HG03103 (cell line): Measurements from ENCODE around the gene ZGPAT.
"Not testable (repeated sequence)": the region's sequence is repeated elsewhere in the genome, so short reads cannot be mapped to it uniquely, and the experiment has no call there.

Experiments
- ATAC-seq: cut with Tn5 transposase; IDR thresholded peaks from one replicate; pipeline ENCODE4 v1.9.1; 2021; ENCODE audit warnings: low read depth; ENCODE audit not compliant: unreplicated experiment

ZGPAT gene

DNA sequence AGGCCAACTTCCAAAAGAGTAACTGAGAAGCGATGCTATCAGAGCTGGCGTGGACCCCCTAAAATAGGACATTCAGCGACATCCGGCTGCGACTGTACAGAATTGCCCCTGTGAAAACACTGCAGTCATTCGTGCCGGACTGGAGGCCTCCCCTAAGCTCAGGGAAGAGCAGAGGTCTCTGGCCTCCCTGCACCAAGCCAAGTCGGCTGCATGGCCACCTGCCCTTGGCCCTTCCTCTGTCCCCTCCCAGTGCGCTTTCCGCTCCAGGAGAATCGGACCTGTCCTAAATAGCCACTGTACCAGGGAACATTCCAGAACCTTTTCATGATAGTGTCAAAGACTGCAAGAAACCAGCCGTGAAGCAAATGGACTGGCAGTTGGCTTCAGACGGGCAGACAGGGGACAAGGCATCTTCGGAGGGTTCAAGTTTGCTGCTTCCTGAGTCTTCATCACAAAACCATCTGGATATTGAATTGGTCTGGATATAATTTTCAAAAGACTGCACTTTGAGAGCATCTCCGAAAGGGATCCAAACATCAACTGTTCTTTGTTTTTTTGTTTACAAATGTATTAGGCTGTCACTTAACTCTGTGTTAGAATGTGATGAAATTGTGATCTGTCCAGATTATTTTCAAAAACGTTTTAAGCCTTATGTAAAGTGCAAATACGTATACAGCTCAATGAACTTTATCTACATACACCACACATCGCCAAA, 48.3 kb downstream of the ZGPAT start:
- ATAC-seq: no peak

DNA sequence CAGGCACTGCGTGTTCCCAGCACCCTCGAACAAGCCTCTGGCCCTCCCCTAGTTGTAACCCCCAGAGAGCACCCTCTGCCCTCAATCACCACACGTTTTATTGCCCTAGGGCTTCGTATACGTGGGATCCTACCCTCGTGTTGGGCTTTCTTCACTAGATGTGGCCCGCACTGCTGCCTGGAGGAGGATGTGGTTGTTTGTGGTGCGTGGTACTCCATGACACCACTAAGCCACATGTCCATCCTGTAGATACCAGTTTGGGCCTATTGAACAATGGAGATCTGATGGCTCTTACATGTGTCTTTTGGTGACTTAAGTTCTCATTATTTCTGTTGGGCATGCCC, 48.8 kb downstream of the ZGPAT start:
- no peak for ATAC-seq

DNA sequence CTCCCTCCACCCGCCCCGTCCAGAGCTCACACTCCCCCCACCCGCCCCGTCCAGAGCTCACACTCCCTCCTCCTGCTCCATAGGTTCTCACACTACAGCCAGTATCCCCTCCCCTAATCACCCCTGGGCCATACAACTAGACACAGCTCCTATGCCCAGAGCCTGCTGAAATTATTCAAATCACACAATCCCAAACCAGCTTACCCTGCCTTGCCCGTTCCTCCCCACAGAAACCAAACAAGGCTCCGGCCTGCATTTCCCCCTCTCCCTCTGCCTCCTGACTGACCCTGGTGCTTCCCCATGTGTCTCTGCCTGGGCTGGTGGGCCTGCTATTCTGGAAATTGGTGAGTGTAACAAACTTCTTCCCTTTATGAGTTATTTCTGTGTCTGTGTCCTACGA, 50.3 kb downstream of the ZGPAT start:
- no peak for ATAC-seq

DNA sequence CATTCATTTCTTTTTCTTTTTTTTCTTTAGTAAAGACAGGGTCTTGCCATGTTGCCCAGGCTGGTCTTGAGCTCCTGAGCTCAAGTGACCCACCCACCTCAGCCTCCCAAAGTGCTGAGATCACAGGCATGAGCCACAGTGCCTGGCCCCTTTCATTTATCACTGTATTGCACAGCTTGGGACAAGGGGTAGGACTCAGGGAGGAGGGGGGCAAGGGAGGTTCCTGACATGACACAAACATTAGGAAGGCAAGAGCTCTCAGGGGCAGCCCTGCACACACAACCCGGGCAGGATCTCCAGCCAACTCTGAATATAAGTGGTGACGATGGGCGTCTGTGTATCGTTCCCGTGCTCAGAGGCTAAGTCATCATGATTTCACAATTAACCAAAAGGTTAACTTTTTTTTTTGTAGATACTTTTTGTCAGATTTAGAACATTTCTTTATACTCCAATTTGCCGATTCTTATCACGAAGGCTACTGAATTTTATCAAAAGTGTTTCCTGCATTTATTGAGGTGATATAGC, 51.6 kb downstream of the ZGPAT start:
- no peak for ATAC-seq

DNA sequence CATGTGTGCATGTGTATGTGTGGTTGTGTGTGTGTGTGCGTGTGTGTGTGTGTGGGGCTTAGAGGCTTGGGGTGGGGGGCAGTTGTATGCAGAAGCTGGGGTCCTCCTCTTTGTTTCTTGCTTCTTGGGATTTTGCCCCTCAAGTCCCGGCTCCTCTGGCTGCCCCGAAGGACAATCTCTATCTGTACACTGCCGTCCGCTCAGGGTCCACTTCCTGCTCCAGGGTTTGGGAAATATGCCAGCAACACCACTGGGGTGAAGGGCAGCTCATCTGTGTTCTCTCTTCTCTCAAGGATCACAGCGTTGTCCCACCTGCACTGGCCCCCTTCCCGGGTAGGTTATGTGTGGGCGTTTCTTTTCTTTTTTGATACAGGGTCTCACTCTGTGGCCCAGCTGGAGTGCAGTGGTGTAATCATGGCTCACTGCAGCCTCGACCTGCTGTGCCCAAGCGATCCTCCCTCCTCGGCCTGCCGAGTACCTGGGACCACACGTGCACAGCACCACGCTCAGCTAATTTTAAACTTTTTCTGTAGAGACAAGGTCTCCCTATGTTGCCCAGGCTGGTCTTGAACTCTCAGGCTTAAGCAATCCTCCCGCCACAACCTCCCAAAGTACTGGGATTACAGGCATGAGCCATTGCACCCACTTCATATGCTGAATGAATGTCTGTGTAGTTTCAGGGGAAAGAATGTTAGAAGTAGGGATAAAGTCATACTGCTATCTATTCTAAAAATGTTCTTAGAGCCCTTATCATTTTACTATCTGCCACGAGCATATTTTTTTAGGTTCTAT, 57.4 kb downstream of the ZGPAT start:
- ATAC-seq: no peak

DNA sequence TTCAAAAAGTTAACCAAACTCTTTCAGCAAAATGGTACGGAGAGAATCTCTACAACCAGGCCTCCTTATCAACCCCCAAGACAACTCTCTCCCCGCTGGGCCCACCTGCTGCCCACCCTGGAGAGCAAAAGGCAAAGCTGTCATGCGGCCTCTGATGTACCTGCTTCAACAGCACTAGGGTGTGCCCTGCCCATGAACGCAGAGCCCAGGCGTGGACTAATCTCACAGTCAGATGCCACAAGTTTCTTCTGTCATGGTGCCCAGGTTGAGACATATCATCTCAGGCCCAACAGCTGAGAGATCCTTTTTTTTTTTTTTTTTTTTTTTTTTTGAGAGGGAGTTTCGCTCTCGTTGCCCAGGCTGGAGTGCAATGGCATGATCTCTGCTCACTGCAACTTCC, 58.1 kb downstream of the ZGPAT start:
- no peak for ATAC-seq

DNA sequence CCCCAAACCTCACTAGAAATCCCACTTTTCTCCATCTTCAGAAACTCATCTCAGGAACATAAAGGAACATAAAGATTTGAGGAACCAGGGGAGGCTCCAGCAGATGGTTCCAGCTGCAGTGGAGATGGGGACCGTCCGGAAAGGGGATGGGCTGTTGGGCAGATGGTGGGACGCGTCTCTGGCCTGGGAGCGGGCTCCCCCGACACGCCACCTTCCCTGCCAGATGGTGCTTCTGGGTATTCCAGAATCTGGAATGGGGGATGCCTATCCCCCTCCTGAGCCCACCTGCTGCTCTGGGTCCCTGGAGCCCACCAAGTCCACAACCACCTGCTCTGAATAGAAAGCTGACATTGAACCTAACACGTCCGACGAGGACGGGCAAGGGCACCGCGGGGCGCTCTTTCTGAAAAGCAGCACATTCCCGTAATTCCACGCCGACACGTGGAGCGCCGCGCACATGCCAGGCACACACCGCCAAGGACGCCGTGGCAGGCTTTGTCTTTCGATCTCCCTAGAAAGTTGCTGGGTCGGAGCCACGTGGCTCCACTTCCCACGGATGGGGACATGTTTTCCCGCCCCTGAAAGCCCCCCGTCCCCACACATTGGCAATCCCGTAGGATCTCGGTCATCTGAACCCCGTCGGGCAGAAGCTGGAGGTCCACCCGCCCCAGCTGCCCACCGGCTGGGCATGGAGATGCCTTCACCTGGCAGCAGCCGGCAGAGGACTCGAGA, 59.0 kb downstream of the ZGPAT start:
- ATAC-seq: no peak

DNA sequence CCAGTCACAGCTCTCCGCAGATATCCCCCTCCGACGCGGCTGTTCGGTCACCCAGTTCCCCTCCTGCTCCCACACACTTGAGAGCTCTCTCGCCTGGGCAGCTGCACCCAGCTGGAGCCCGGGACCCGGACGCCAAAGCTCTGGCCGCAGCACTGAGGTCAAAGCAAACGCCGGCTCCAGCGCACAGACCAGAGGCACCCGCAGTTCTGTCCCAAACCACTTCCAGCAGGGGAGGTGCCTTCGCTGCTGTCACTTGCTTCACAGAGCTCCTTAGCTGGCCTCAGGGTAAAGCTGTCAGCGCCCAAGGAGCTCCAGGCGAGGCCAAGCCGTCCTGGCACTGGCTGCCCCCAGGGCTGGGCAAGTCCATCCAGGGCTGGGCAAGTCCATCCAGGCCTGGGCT, 59.6 kb downstream of the ZGPAT start:
- ATAC-seq: no peak

DNA sequence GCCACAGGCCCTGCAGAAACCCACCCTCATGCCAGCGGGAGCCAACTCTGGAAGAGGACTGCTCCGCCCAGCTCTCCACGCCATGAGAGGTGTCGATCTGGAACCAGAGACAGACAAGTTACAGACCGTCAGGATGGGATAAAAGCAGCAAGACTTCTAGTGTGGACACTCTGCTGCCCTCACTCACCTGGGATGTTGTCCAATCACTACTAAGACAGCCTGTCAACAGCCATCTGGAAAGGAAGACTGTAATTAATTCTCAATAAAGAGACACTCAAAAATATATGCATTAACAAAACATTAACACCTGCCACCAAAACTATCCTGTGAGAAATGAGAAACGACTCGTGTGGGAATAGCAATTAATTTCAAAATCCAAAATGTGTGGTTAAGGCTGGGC, 60.0 kb downstream of the ZGPAT start:
- ATAC-seq: no peak

DNA sequence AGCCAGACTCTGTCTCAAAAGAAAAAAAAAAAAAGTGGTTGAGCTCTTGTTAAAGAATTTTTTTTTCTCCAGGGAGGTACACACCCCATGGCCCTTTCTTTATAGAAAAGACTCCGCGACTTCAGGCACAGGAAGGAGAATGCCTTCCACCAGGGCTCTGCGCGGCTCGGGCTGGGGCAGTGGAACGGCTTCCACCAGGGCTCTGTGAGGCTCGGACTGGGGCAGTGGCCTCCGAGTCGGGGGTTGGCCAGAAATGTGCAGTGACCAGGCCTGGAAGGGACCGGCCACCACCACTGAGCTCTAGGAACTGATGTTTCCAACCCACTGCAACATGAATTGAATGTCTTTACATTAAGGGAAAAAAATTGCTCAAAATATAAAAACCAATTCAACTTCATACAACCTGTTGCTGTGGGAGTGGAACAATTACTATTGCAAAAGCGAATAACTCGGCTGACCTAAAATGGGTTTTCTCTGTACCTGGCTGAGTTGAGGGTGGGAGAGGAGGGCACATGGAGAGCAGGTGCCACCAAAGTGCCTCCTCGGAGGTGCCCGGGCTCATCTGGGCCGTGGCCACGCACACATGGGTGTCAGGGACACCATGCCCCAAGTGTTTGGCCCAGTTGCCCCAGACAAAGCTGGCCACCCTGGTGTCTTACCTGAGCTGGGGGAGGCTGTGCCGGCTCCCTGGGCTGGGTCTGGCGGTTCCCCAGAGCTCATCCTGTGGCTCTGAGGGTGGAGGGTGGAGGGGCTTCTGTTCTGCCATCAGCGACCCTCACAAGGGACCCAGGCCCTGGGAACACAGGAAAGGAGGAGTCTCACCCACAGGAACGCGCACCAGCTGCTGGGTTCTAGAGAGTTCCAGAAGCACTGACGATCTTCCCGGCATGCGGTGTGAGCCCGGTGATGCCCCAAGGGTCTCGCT, 61.0 kb downstream of the ZGPAT start:
- no peak for ATAC-seq

DNA sequence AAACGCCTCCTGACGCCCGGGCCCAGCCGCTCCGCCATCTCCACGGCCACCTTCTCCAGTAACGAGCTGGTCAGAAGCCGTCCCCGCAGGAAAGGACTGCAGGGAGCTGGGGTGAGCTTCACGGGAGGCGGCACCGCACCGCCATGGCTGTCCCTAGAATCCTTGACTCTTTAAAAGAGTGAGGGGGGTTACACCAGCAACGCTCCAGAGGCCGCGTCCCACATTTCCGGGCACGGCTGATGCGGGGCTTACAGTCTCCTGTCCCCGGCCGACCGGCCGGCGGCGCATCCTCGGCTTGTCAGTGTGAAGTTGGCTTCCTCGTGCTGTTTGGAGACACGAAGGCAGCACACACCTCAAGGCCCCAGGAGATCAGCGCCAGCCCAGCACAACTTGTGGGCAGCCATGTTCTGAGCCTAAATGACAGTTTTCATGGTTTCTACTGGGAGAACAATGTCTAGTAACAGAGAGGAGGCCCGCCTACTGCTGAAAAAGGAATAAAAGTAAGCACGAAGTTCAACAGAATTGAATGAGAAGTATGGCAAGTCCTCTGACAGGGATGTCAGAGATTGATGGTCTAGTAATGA, 62.1 kb downstream of the ZGPAT start:
- ATAC-seq: no peak

DNA sequence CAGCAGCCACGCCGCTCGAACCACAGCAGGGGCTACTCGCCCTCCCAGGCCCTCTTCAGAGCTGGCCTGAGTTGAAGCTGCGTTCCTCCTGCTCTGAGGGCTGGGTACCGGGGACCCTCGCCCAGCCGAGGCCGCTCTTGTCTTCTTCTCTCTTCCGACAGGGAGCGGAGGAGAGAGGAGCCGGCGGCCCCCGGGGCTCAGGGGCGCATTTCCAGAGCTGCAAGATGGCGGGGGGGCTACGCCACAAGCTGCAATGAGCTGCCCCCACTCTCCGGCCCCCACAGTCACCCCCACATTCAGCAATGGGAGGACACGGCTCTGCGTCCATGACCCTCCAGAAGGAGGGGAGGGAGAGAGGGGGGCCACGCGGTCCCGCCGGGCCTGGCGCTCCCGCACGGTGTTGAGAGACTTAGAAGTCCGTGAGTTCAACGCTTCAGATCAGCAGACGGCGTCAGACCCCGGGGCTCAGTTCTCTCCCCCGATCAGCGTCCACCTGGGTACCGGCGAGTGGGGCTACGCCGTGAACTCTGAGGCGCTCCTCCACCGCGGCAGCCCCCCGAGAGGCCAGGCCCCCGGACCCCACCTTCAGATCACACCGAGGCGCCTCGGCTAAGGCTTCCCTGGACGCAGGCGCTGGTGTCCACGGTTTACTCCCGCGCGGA, 63.3 kb downstream of the ZGPAT start:
- no peak for ATAC-seq

DNA sequence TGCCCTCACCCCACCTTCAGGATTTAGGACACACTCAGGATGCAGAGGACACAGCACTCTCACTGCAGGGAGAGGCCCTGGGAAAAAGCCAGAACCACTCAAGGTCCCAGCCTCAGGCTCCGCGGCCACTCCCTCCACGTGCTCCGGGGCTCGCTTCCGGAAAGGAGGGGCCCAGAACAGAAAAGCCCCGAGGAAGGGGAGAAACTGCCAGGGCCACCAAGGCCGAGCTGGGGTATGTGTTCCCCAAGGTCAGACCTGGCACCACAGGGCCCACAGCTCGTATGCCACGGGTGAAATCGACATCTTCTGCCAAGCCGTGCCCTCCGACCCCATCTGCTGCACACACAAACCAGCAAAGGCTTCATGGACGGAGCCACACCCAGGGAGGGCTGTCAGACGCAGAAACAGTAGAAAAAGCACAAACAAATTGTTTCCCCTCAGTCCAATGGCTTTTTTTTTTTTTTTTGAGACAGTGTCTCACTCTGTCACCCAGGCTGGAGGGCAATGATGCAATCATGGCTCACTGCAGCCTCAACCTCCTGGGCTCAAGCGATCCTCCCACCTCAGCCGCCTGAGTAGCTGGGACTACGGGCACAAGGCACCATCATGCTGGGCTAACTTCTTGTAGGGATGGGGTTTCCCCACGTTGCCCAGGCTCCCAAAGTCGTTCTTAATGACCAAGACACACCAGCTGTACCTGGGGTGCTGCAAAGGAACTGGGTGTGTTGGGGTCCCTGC, 65.1 kb downstream of the ZGPAT start:
- no peak for ATAC-seq

DNA sequence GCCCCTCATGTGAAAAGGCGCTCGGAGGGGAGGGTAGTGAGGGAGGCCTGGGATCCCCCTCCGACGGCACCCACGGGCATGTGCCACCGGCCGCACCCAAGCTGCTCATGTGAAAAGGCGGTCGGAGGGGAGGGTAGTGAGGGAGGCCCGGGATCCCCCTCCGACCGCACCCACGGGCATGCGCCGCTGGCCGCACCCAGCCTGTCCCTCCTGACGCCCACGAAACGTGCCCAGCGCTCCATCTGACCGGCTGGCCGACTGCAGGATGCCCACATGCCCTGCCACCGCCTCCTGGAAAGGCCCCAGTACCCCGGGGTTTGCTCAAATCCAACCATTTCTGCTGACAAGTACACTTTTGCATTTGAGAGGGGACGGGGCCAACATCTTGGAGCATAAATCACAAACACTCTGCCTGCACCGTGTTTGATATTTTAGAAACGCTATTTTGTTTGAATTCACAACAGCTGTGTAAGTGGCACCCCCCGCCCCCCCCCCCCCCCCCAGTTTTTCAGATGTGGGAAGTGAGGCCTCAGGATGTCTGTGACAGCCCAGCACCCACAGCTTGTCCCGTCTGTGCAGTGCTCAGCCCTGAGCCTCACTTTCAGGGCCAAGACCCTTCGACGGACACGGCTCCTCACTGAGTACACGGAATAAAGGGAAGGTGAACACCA, 65.9 kb downstream of the ZGPAT start:
- no peak for ATAC-seq

DNA sequence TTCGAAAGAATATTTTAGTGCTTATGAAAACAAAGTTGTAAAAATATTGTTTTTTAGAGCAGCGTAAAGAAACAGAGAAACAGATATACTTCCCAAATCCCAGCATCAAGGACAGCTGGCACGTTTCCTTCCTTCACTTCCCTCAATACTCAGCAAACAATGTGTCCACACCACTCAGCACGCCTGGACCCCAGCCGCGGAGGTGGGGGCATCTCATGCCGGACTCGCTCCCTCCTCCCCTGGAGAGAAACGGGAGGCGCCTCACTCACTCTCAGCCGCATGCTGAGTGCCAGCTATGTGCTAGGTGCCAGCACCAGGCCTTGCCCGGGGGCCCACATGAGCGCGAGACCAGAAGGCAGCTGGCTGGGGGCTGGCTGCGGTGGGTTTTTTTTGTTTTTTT, 66.5 kb downstream of the ZGPAT start:
- ATAC-seq: no peak

DNA sequence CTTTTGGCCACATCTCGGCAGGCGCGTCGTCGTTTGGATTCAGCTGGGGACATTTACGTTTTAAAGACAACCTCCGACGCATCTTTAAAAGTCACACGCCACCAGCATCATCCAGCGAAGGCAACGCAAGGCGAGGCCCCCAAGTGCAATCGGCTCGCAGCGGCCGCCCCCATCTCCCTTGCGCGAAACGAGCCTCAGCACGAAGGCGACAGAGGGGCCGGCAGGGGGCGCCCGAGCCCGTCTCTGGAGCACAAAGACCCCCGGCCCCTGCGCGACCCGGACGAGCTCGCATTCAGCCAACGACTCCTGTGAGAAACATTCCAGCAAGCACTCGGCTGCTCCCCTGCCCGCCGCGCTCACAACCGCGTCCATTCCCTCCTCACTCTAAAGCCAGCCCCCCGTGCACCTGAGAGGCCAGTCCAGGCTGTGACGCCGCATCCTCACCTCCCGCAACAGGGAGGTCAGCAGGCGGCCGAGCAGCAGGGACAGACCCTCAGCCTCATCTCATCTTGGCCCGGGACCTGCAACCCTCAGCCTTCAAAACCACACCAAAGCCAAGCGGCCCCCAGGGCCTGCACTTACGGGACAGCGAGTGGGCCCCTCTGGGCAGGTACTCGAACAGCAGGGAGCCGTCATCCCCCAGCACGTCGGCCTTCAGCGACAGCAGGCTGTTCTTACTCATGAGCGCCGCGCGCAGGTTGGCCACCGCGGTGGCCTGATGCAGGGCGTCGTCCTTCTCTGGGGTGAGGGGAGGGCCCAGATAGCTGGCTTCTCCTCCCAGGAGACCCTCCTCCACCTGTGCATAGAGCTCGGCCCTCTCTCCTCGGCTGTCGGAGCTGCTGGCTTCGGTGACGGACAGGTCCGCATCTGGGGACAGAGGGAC, 67.5 kb downstream of the ZGPAT start:
- no peak for ATAC-seq

DNA sequence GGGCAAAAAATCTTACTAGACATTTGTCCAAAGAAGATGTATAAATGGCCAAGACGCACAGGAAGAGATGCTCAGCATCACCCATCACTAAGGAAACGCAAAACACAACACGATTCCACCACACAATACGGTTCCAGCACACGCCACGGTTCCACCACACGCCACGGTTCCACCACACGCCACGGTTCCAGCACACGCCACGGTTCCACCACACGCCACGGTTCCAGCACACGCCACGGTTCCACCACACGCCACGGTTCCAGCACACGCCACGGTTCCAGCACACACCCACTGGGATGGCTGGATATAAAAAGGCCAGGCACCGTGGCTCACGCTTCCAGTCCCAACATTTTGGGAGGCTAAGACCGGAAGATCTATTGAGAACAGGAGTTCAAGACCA, 69.0 kb downstream of the ZGPAT start:
- not testable (repeated sequence) for ATAC-seq
